HG03521 (cell line): ENCODE results near the gene ACOXL.
"Not testable (repeated sequence)": the region's sequence is repeated elsewhere in the genome, so short reads cannot be mapped to it uniquely, and the experiment has no call there.

Experiments
- ATAC-seq: cut with Tn5 transposase; IDR thresholded peaks from one replicate; pipeline ENCODE4 v1.9.1; 2021; ENCODE audit warnings: mild to moderate bottlenecking, moderate library complexity; ENCODE audit not compliant: unreplicated experiment

ACOXL gene

DNA sequence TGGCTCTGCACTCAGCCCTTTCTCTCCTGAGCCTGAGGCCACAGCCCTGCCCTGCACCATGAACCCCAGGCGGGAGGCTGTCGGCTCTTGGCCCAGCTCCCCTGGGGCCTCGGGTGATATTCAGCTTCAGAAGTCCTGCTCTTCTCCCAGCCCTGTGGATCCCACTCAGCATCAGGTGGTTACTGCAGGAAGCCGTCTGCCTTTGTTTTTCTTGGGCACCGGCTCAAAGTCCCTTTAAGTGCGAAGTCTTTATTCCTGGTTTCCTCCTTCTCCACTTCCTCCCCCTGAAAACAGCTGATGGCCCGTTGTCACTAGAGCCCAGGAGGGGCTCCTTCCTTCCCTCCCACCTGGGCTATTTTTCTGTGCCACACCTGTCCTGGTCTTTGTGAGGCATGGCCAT, 226.8 kb downstream of the ACOXL start:
- no peak for ATAC-seq

GRCh38 chr2:110960281-110960680, 227.9 kb downstream of the ACOXL start:
- ATAC-seq, result no peak

GRCh38 chr2:110960954-110961353, 228.6 kb downstream of the ACOXL start:
- ATAC-seq, result no peak

DNA sequence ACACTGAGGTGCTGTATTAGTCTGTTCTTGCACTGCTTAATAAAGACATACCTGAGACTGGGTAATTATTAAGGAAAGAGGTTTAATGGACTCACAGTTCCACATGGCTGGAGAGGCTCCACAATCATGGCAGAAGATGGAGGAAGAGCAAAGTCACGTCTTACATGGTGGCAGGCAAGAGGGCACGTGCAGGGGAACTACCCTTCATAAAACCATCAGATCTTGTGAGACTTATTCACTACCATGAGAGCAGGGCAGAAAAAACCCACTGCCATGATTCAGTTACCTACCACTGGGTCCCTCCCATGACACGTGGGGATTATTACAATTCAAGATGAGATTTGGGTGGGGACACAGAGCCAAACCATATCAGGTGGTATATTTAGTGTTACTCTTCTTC, 229.3 kb downstream of the ACOXL start:
- not testable (repeated sequence) for ATAC-seq

DNA sequence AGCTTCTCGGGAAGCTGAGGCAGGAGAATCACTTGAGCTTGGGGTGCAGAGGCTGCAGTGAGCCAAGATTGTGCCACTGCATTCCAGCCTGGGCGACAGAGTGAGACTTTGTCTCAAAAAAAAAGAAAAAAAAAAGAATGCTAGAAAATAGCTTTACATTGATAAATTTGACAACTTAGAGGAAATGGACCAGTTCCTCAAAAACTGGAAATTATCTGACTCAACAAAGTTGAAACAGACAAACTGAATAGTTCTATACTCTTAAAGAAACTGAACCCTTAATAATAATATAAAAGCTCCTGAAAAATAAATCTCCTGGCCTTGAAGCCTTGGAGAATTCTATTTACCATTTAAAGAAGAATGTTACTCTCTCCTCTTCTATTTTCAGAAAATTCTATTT, 237.3 kb downstream of the ACOXL start:
- no peak for ATAC-seq

GRCh38 chr2:110970201-110970600, 237.8 kb downstream of the ACOXL start:
- ATAC-seq, result no peak

DNA sequence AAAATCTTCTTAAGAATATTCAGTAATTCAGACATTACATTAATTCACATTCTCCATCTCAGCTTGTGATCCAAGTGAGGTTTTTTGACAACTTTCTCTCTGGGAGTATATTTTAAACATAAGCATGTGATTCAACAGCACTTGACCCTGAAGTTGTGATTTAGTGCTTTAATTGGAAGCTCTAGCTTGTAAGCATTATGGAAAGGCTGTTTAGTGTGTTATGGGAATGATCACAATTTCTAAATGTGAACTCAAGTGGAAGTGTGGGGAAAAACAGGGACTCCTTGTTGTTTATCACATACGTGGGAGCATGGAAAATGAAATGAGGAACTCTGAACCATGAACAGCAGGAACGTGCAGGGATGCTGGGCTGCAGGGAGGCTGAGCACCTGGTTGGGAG, 239.4 kb downstream of the ACOXL start:
- ATAC-seq, result no peak

DNA sequence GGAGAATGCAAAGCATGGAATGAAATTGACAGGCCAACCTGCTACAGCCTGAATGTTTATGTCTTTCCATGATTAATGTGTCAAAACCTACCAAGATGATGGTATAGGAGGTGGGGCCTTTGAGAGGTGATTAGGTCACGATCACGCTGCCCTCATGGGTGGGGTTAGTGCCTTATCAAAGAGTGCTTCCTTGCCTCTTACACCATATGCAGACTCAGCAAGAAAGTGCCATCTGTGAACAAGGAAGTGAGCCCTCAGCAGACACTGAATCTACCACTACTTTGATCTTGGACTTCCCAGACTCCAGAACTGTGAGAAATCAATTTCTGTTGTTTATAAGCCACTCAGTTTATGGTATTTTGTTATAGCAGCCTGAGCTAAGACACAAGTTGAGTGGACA, 240.9 kb downstream of the ACOXL start:
- no peak for ATAC-seq

DNA sequence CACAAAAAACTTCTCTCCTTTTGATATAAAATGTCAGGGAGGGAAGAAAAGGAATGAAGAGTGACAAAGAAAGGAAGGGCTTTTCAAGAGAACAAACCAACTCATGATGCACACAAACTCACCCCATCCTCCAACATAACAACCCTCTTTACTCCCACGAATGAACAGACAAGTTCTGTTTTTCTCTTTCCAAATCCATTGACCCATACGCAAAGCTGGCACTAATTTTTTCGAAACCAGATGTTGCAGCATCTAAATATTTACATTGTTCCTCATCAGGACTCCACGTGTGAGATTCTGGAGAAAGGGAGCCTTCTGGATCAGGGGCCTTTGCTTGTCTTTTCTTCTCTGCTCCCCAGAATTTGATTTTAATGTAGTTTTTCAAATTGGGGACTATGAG, 245.0 kb downstream of the ACOXL start:
- no peak for ATAC-seq

DNA sequence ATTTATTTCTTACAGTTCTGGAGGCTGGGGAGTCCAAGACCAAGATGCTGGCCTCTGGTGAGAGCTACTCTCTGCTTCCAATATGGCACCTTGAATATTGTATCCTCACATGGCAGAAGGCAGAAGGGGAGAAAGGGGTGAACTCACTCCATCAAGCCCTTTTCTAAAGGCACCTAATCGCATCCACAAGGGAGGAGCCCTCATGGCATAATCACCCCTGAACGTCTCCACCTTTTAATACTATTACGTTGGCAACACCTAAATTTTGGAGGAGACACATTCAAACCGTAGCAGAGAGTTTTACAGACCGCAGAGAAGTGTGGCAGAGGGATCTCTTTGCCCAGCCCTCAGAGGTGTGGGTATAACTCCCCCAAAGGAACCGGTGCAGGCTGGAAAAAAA, 245.8 kb downstream of the ACOXL start:
- no peak for ATAC-seq

DNA sequence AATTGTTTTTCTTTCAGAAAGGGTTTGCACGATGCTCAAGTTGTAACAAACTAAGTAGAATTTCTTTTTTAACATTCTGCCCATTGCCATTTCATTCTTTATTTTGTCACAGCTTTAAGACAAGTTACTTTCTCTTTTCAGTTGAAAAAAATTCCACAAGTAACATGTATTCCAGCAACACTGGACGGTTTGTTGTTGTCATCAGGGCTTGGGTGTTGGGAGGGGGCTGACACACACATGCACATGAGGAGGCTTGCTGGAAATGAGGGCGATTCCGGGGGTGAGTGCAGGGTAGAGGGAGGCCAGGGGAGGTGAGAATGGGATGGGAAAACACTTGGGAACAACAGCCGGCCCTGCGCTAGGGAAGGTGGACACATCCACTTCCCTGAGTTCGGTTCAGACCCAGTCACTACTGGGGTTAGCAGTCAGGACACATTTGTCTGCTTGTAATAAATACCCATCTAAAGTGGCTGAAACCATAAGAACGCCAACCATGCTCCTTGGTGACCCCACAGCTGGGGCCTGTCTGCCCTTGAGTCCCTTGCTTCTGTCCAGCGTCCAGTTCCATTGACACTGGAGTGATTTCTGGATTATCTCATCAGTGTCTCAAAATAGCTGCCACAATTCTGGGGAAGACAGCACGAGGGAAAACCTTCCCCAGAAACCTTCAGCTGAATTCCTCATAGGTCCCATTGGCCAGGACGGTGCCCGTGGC, 246.5 kb downstream of the ACOXL start:
- no peak for ATAC-seq

GRCh38 chr2:110979471-110980338, 247.3 kb downstream of the ACOXL start:
- no peak for ATAC-seq

- ATAC-seq, result no peak
Observed at GRCh38 chr2:110980339-110981062, 248.1 kb downstream of the ACOXL start.

DNA sequence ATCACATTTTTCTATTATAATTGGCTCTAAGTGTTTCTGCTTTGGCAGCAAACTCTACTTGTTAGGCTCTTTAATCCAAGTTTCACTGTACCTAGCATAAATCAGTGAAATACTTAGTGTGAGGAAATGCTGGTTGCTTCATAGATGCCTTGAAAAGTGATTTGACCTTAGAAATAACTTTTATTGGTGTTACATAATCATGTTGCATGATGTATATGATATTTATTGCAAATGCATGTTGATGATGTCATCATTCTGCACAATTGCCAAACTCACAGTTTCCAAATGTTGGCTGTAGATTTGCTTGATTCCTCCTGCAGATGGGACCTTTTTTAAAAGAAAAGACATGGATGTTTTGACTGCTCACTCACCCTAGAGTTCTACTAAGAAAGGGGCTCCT, 250.8 kb downstream of the ACOXL start:
- no peak for ATAC-seq

GRCh38 chr2:110984694-110985490, 252.5 kb downstream of the ACOXL start:
- no peak for ATAC-seq

DNA sequence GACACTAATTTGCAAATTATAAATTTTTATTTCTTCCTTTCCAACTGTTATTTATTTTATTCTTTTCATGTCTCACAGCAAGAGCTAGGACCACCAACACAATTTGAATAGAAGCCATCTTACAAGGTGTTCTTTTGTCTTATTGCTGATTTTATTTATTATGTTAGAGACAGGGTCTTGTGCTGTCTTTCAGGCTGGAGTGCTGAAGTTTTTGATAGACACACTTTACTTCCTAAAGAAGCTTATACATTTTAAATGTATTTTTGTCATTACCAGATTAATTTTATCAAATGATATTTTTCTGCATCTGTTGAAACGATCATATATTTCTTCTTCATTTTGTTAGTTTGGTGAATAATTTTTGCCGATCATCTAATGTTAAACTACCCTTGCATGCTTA, 258.1 kb downstream of the ACOXL start:
- no peak for ATAC-seq

DNA sequence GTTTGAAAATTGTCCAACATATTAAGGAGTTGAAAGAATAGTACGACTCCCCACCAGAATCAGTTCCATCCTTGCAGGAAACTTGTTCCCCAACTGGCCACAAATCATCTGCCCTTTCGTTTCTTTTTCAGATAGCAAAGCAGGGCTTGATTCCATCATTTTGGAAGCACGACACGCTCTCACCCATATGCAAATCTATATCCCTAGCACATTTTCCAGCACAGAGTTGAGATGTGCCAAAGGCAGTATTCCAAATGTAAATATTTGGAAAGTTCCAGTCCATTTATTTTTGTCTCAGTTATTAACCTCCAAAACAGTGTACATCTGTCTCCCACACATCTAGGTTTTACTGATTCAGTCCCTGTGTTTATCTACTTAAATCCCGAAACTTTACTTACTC, 259.5 kb downstream of the ACOXL start:
- no peak for ATAC-seq

DNA sequence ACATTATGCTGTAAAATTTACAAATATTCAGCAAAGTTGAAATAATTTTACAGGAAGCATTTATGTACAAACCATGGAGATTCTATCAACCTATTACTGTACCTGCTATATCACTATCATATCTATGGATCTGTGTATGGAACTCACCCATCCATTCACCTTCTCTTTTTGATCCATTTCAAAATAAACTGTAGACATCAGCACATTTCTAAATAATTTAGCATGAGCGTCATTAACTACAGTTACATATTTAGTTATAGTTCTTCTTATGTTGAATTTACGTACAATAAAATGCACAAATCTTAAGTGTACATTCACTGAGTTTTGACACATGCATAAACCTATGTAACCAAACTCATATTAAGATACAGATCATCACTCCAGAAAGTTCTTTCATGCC, 260.5 kb downstream of the ACOXL start:
- no peak for ATAC-seq

GRCh38 chr2:110993557-110994231, 261.3 kb downstream of the ACOXL start:
- ATAC-seq, result no peak

DNA sequence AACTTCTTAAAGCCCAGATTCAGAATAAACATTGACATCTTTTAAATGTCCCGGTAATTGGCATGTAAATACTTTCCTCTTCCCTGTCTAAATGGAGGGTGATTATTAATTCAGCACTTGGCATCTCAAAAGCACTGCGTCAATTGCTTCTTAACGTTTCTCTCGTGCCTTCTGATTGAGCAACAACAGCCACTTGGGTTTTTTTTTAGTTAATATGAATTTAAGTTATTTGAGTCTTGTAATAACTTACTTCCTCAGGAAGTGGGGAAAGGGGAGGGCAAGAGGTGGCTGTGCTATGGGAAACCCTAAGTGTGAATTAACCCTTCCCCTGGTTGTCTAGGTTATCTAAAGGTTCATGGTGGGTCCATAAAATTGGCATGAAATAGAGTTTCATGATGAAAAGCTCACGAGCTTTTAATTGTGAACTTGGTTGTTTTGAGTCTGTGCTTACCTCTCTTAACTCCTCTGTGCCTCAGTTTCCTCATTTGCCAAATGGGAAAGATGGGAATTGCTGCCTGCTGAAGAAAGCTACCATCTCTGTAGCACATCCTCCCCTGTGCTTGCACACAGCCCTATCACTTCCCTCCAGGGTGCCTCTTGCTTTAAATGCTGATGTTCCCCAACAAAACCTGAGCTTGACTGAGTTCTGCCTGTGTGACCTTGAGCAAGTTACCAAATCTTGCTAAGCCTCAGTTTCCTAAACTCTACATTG, 262.0 kb downstream of the ACOXL start:
- no peak for ATAC-seq
